GM12865 (cell line): ENCODE results near the gene ANXA3.
A peak's percentile ranks its signal among the peaks of the same experiment; 100 is the strongest.

ENCODE experiments used
- DNase-seq: peaks from one replicate; pipeline ENCODE4 v3.0.0; 2010; ENCODE audit warnings: low read depth
- H3K4me3 ChIP-seq: 2 replicates; pipeline ENCODE4 v1.5.1; 2011; ENCODE audit warnings: mild to moderate bottlenecking, low read depth, low read length, control low read depth
- CTCF ChIP-seq: IDR thresholded peaks from 2 replicates; pipeline ENCODE4 v1.5.1; 2011; ENCODE audit warnings: low read length, control low read depth, low read depth, inconsistent platforms; ENCODE audit not compliant: insufficient read depth; ENCODE audit errors: missing control alignments

ANXA3 gene

GRCh38 chr4:78562687-78563086 lies 11.1 kb downstream of the ANXA3 start:
- no peak overlapping the region for H3K4me3 ChIP-seq
- no peak for TF ChIP-seq CTCF
- DNase-seq: no peak

DNA sequence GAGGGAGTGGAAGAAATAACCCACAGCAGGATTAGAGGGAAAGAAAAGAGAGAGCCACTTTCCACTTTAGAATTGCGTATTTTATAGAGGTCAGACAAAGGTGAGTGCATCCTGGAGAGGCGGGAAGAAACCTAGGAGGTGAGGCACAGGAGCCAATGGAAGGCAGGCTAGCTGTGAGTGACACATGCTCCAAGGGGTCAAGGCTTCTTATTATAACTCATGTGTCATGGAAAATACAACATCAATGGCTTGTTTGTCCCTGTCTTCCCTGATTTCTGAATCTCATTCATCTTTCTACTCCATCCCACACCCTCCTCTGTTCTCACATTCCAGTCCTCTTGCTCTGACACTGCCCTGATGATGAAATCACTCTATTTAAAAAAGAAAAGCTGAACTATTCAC lies 14.4 kb downstream of the ANXA3 start:
- no peak for DNase-seq
- no peak for TF ChIP-seq CTCF

GRCh38 chr4:78566834-78567499 lies 15.4 kb downstream of the ANXA3 start:
- no peak for TF ChIP-seq CTCF
- H3K4me3 ChIP-seq: no peak overlapping the region
- peak; percentile 57 for DNase-seq

More for the DNA sequence above, 14.4 kb downstream of the ANXA3 start:
- H3K4me3 ChIP-seq: no peak overlapping the region

DNA sequence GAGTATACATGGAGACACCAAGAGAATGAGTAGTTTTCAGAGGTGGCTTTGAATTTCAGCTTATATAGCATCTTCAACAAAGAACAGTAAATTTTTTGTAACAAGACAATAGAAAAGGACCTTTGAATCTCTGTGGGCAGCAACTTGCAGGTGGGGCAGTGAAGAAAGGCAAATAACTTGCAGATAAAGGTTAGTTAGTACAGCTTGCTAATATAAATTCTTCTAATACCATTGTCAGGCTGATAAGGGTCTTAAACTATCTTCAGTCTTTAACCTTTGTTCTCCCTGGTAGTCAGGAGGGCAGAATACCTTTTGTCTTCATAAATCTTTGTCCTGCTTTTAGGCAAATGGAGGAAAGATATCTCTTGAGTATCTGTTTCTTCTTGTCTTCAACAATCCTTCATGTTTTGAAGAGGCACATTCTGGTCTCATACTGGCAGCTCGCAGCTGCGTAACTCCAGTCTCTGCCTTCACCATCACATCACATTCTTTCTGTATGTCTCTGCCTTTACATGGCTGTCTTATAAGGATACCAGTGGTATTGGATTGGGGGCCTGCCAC lies 16.0 kb downstream of the ANXA3 start:
- no peak overlapping the region for H3K4me3 ChIP-seq
- TF ChIP-seq CTCF: no peak
- no peak for DNase-seq

- no peak for DNase-seq
- TF ChIP-seq CTCF: no peak
- H3K4me3 ChIP-seq: no peak overlapping the region
Observed at GRCh38 chr4:78568640-78569305, 17.2 kb downstream of the ANXA3 start.

- TF ChIP-seq CTCF: no peak
- H3K4me3 ChIP-seq: no peak overlapping the region
- no peak for DNase-seq
Observed at GRCh38 chr4:78569306-78569821, 17.8 kb downstream of the ANXA3 start.
